Activated naive CD8-positive, alpha-beta T cell (primary cell): ENCODE results near the gene IRAK1.

Experiments used
- H3K27ac Mint-ChIP-seq: one replicate; pipeline ENCODE4 v1.8.0; 2021; ENCODE audit warnings: mixed read lengths
- H3K27me3 Mint-ChIP-seq: one replicate; pipeline ENCODE4 v1.8.0; 2021; ENCODE audit warnings: mixed read lengths
- H3K36me3 Mint-ChIP-seq: one replicate; pipeline ENCODE4 v1.8.0; 2021; ENCODE audit warnings: mixed read lengths
- H3K4me1 Mint-ChIP-seq: one replicate; pipeline ENCODE4 v1.8.0; 2021; ENCODE audit warnings: low read depth, mixed read lengths
- H3K4me3 Mint-ChIP-seq: one replicate; pipeline ENCODE4 v1.8.0; 2021; ENCODE audit warnings: mild to moderate bottlenecking, mixed read lengths
- H3K9me3 Mint-ChIP-seq: one replicate; pipeline ENCODE4 v1.8.0; 2021; ENCODE audit warnings: low read depth, mixed read lengths

The IRAK1 gene

DNA sequence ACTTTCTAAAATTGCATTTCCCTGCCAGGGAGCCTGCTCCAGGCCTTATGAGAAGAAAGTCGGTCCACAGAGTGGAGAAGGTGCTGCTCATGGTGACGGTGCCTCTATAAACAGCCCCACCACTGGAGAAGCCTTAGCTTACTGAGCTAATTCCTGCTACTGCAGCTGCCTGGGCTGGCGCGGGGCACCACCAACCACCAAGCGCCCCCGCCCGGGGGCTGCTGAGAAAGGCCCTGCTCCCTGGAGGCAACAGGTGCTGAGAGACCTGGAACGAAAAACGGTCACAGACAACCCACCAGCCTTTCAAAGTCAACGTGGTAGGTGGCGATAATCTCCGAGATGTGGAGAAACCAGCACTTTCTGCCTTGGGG, 51.0 kb downstream of the IRAK1 start:
- H3K36me3 Mint-ChIP-seq, result no peaks in the 10 kb centered on the region
- peaks cover 38% of the 10 kb centered on the region for H3K4me1 Mint-ChIP-seq
- H3K9me3 Mint-ChIP-seq, result no peaks in the 10 kb centered on the region
- H3K27me3 Mint-ChIP-seq, result no peaks in the 10 kb centered on the region
- H3K27ac Mint-ChIP-seq, result no peak overlapping the region
- peak overlapping the region; percentile 100 for H3K4me3 Mint-ChIP-seq

DNA sequence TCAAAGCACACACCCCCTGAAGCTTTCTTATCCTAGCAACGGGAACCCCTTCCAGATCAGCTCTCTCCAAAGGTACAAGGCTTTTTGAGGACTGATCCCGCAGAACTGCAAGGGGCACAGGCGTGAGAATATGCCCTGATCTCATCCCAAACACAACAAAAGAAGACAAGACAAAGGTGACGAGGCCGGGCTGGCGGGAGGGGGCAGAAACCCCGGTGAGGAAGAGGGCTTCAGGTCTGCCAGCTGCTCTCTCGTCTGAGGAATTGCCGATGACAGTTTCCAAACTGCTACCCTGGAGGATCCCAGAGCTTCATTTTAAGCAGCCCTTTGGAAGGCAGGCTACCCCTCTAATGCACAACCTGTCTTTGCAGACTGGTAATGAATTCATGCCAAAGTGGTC, 51.4 kb downstream of the IRAK1 start:
- peak overlapping the region; percentile 90 for H3K27ac Mint-ChIP-seq
- H3K27me3 Mint-ChIP-seq, result no peaks in the 10 kb centered on the region
- H3K9me3 Mint-ChIP-seq, result no peaks in the 10 kb centered on the region
- peaks cover 35% of the 10 kb centered on the region for H3K4me1 Mint-ChIP-seq
- no peaks in the 10 kb centered on the region for H3K36me3 Mint-ChIP-seq
- peak overlapping the region; percentile 100 for H3K4me3 Mint-ChIP-seq

DNA sequence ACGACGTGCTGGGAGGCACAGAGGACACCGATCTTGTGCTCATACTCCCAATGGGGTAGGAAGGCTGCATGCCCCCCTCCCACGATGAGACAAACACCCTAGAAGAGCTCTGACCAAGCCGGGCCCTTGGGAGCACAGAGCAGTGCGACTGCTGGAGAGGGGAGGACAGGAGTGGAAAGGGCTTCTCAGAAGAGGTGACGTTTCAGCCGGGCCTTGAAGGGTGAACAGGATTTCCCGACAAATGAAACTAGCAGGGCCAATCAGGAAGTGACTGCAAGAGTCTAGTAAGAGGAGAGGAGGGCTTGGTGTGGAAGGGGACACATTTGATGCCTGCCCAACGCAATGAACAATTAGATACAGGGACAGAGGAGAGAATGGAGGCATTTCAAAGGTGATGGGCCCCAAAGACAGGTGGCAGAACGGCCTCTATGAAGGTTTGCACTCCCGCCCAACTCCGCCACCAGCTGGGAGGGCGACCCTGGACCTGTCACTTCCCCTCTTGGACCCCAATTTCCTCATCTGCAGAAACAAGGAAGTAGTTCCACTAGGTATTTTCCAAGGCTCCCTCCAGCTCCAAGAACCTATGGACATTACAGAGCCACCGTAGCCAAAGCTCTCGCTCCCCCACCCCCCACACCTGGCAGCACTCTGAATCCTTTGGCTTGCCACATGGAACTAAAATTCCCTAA, 52.0 kb downstream of the IRAK1 start:
- Mint-ChIP-seq H3K9me3 (no peaks in the 10 kb centered on the region), H3K4me3 (peak overlapping the region; percentile 100)

DNA sequence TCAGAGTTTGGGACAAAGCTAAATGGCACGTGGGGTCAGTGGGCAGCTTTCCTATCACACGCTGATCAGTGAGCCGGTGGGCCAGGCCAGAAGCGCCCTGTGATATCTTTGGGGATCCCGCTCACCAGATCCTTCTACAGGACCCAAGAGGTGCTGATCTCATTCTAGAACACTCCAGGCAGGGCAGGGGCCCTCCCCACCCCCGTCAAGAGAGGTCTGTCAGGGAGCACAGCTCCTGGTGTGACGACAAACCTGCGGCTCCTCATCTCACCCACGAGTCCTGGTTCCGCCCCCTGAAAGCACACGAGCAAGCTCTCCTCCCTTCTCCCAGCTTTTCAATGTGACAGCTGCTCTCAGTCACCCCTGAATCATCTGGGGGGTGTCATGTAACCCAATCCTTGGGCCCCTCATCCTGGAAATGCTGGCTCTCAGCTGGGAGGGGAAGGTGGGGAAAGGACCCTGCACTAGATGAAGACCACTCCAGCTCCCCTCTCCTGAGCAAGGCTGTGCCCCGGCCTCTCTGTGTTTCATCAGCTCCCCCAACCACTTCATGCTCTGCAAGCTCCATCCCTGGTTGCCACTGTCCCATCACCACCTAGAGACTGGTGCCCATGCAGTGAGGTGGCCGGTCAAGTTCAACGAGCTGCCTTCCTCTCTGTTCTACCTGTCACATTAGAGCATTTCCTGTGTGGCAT, 52.7 kb downstream of the IRAK1 start:
- H3K4me1 Mint-ChIP-seq, result peaks cover 32% of the 10 kb centered on the region
- peak overlapping the region; percentile 100 for H3K4me3 Mint-ChIP-seq
- no peaks in the 10 kb centered on the region for H3K9me3 Mint-ChIP-seq
- H3K36me3 Mint-ChIP-seq, result no peaks in the 10 kb centered on the region
- H3K27ac Mint-ChIP-seq, result peak overlapping the region; percentile 90
- no peaks in the 10 kb centered on the region for H3K27me3 Mint-ChIP-seq

More for the DNA sequence above, 52.0 kb downstream of the IRAK1 start:
- no peaks in the 10 kb centered on the region for H3K36me3 Mint-ChIP-seq
- H3K4me1 Mint-ChIP-seq, result peaks cover 32% of the 10 kb centered on the region
- peak overlapping the region; percentile 90 for H3K27ac Mint-ChIP-seq
- no peaks in the 10 kb centered on the region for H3K27me3 Mint-ChIP-seq

DNA sequence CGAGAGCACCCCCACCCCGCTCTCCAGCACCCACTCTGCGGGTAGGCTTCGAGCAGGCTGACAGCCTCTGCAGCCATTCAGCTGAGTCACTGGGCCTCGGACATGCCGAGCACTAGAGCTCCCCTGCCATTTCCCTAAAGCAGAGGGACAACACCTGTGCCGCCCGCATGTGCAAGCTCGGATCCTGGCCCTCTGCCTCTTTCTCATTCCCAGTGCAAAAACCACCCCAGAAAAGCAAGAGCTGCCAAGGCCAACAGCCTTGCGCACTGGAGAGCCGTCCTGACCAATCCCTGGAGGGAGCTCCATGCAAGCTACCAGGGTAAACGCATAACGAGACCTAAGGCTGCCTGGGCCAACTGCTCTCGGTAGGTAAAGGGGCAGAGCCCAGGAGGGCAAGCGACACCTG, 53.4 kb downstream of the IRAK1 start:
- Mint-ChIP-seq H3K36me3 (no peaks in the 10 kb centered on the region), H3K9me3 (no peaks in the 10 kb centered on the region), H3K27me3 (no peaks in the 10 kb centered on the region), H3K4me3 (peak overlapping the region; percentile 100), H3K27ac (peak overlapping the region; percentile 83), H3K4me1 (peaks cover 32% of the 10 kb centered on the region)

DNA sequence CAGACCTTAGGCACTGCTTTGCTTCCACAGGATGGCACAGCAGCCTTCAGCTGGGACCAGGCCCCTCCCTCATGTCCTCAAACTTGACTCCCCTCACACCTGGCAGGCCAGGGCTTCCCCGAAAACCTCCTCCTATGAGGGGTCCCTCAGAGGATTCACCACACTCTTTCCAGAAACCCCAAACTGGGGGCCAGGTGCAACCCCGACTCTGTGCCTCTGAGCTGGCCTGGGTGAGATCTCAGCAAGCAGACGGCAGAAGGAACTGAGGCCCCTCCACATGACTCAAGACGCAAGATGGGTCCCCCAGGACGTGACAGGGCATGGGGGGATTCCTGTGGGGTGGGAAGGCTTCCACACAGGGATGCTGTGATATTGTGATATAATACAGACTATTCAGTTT, 54.3 kb downstream of the IRAK1 start:
- H3K4me1 Mint-ChIP-seq, result peaks cover 32% of the 10 kb centered on the region
- H3K27me3 Mint-ChIP-seq, result no peaks in the 10 kb centered on the region
- H3K4me3 Mint-ChIP-seq, result peak overlapping the region; percentile 53
- no peaks in the 10 kb centered on the region for H3K9me3 Mint-ChIP-seq
- H3K36me3 Mint-ChIP-seq, result no peaks in the 10 kb centered on the region
- H3K27ac Mint-ChIP-seq, result no peak overlapping the region

DNA sequence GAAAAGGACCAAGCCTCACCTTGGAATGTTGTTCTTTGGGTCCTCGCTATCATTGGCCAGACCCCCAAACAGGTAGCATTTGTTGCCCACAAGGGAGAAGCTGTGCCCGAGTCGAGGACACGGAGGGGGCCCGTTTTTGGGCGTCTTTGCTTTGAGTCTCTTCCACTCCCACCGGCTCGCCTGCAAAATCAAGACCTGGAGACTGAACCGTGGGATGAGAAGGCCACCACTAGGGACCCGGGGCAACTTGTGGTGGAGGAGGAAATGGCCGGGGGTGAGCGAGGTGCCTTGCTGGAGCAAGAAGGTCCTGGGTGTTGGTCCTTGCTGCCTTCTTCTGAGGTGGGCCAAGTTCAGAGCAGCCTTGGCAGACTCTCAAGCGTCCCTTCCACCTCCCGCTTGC, 55.6 kb downstream of the IRAK1 start:
- Mint-ChIP-seq H3K27ac (no peak overlapping the region), H3K9me3 (no peaks in the 10 kb centered on the region), H3K4me1 (peaks cover 31% of the 10 kb centered on the region), H3K27me3 (no peaks in the 10 kb centered on the region), H3K36me3 (no peaks in the 10 kb centered on the region), H3K4me3 (no peak overlapping the region)

DNA sequence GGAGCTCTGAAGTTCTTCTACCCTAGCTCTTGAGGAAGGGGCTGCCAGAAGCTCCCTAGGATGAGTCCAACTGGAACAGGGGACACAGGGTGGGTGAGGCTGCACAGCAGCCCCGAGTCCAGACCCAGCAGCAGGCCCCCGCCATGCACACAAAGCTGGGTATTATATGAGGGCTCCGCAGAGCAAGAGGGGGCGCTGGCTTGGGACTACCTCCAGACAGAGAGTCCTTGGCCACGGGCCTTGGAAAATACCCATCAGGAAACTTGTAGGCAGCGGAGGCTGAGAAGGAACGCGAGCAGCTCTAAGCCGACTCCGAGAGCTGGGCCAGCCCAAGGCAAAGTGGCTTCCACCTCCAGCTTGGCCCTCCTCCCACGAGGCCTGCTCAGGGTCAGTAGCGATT, 56.2 kb downstream of the IRAK1 start:
- Mint-ChIP-seq H3K36me3 (no peaks in the 10 kb centered on the region), H3K4me1 (peaks cover 31% of the 10 kb centered on the region)

DNA sequence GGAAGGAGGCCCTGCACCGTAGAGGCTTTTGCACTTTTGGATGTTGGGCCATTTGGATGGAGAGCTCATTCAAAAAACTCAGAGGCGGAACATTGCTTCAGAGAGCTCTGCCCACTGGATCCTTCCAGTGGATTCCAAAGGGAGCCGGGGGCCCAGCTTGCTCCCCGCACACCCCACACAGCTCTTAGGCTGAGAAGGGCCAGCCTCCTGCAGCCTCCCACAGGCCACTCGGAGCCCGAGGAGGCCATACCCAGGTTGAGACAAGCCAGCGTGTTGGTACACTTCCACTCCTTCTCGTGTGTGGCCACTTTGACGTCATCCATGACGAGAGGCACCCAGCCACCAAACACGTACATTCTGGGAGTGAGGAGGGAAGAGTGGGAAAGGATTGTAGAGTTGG, 58.4 kb downstream of the IRAK1 start:
- Mint-ChIP-seq H3K4me3 (no peak overlapping the region), H3K36me3 (no peaks in the 10 kb centered on the region), H3K27me3 (no peaks in the 10 kb centered on the region), H3K9me3 (no peaks in the 10 kb centered on the region), H3K4me1 (peaks cover 9% of the 10 kb centered on the region), H3K27ac (no peak overlapping the region)

More for the DNA sequence above, 56.2 kb downstream of the IRAK1 start:
- no peaks in the 10 kb centered on the region for H3K27me3 Mint-ChIP-seq
- H3K4me3 Mint-ChIP-seq, result no peak overlapping the region
- H3K9me3 Mint-ChIP-seq, result no peaks in the 10 kb centered on the region
- no peak overlapping the region for H3K27ac Mint-ChIP-seq

DNA sequence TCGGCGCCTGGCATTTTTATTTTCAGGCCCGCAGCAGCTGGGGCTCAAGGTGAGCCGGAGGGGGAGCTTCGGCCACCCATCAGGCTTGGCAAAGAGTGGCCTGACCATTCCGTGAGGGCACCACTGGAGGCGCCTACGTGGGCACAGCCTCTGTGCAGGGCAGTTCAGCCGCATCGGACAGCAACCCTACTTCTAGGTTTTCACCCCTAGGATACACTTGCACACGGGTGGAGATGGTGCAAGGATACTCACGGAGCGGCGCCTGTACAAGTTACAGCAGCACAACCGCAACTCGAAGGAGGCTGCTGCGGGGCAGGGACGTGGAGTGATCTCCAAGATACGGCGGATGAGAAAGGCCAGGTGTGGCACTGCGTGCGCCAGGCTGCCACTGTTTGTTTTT, 58.9 kb downstream of the IRAK1 start:
- Mint-ChIP-seq H3K4me1 (peaks cover 5% of the 10 kb centered on the region), H3K9me3 (no peaks in the 10 kb centered on the region), H3K27me3 (no peaks in the 10 kb centered on the region), H3K36me3 (no peaks in the 10 kb centered on the region), H3K27ac (no peak overlapping the region), H3K4me3 (no peak overlapping the region)
